HG03378 (cell line): ENCODE measurements around the gene PEAK1.
"Not testable (repeated sequence)": the region's sequence is repeated elsewhere in the genome, so short reads cannot be mapped to it uniquely, and the experiment has no call there.

ENCODE experiments used
- ATAC-seq: cut with Tn5 transposase; IDR thresholded peaks from one replicate; pipeline ENCODE4 v1.9.1; 2021; ENCODE audit warnings: mild to moderate bottlenecking, moderate library complexity; ENCODE audit not compliant: unreplicated experiment

Gene PEAK1

DNA sequence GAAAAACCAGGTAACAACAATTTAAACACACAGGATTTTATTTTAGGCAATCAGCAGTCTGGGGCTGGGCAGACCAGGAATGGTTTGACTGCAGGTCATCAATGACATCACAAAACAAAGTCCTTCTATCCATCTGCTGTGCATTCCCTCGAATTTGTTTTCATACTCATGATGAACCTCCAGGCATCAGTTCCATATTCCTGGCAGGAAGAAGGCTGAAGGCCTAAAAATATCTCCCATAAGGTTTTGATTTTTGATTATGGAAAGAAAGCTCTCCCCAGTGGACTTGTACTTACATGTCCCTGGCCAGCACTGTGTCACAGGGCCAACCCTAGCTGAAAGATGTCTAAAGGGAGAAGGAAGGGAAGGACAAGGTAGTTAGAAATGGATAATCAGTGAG is 107.4 kb downstream of the PEAK1 start:
- no peak for ATAC-seq

DNA sequence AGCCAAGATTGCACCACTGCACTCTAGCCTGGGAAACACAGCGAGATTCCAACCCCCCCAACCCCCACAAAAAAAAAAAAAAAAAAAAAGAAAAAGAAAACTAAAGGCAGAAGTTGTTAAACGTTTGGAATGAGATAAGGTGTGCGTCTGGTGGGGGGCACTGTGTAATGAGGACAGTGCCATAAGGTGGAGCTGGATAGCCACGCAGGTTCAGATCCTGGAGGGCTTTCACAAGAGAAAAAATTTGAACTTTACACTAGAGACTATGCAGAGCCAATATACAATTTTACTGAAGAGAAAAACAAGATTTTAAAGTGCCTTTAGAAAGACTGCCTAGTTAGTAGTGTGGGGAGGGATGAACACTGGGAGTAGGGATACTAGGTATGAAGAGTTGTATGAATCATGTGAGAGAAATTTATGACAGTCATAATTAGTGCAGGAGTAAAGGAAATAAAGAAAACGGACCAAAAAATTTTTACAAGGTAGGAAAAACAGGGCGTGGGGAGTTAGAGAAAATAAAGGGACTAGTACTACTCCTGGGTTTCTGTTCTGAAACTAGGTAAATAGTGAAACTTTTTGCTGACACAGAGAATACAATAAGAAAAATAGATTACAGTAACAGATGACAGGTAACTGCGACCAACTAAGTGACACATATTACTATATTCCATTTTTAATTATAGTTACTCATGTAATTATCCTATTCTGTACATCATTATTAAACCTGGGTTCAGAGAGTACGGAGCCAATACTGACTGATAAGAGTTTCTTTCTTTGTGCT is 108.1 kb downstream of the PEAK1 start:
- no peak for ATAC-seq

DNA sequence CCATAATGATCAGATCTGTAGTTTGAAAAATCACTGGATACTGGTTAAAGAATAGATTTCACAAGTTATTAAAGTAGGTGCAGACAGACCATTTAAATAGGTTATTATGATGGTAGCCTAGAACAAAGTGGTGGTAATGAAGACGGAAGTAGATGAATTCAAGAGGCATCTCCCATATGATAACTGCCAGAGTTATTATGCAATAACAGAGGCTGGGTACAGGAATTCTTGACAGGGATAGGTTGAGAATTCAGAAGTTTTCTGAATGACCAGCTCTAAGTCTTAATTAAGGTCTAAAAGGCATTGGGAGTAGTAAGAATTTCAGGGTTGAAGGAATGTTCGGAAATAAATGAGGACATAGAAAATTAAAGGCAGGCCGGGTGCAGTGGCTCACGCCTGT is 108.9 kb downstream of the PEAK1 start:
- ATAC-seq, result no peak

DNA sequence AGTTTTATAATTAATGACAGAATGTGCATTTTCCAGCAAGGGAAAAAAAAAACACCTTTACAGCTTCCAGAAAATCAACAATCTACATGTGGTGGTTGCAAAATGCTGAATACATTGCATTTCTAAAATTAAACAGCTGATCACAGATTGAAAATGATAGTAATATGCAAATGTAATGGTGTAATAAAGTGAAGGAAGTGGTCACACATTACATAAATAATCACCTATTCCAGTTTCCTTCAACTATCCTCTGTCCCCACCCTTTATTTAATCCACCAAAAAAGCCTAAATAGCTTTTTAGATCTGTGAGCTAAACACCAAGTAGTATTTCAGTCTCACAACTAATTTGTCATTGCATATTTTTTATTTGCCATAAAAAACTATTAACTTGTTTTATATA is 110.5 kb downstream of the PEAK1 start:
- no peak for ATAC-seq

DNA sequence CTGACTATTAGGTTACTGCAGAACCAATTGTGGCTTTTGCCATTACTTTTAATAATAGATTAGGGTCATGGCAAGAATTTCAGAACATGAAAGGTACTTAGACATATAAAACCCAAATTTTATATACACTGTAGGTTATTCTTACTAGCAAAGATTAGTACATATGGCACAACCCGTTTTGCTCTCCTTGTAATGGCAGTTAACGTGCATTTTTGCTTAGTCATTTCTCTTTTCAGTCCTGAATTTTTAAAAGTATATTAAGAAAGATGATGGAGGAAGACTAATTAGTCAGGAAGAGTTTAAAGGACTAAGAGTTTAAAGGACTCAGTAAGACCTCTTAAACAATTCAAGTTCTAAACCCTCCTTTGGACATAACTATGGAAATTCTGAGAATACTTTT is 114.0 kb downstream of the PEAK1 start:
- ATAC-seq, result no peak

DNA sequence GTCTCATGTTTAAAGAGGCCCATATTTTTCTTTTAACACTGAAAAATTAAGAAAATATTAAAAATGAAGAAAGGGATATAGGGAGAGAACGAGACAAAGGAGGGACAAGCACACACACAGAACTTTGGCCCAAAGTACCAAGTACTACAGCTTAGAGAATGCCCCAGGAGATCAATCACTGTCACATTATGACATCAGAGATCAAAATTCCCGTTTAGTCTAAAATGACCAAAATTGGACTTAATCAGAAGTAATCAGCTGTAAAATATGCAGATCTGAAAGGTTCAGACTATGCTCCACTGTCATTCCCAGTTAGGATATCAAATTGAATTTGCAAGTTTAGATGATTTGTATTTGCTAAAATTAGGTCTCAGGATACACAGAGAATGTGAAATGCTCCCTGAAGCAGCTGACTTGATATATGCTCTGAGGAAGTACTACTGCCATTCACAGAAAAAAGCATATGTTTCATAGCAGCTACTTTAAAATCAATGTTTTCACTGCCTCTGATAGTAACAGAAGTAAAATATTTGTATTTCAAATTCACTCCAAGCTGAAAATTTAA is 123.0 kb downstream of the PEAK1 start:
- ATAC-seq, result no peak

DNA sequence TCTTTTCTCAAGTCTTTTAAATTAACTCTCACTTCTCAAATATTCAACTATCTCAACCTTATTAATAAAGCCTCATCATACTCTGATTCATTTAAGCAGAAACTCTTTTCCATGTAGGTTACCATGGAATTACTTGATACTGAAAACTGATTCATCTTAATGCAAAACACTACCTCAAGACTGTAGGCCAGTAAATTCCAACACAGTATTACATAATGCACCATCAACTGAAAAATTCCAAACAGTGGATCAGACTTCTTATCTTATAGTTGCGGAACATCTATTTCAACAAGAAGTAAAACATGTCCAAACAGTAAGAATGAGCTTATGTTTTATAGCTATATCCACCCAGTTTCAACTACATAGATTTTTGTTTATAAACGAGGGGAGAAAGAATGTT is 124.5 kb downstream of the PEAK1 start:
- ATAC-seq, result no peak

DNA sequence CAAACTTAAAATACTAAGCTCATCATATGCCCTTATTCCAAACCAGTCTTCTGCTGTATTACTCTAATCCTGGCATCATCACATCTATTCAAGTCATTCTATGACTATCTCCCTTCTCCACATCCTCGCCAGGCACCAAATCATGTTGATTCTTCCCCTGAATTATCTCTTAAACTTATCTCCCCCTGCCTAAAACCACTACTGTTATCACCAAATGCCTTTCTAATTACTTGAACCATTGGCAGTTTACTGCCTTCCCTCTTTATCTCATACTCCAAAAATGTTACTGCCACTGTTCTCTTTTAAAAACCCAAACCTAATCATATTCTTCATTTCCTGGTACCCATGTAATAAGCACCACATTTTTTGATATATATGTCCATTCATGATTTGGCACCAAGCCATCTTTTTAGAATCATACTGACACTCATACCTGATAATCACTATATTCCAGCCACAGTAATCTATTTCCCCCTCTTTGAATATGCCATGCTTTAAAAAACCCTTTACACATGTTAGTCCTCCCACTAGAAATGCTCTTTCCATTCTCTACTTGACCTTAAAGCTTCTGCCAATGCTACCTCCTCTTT is 126.8 kb downstream of the PEAK1 start:
- ATAC-seq, result no peak

DNA sequence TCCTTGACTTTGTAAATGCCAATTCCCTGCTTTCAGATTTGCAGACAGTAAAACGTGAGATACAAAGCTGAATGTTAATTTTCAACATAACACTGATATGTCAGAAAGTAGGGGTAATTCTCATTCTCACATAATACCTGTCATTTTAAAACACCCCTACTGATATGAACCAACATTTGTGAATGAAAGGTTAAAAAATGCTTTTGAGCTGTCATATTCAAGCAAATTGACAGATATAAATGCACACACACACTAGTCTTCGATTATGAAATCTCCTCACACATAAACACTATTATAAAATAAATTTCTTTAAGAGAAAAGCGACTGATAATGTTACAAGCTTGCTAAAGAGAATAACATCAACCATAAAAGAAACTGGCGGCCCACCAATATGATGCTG is 128.8 kb downstream of the PEAK1 start:
- ATAC-seq, result no peak

DNA sequence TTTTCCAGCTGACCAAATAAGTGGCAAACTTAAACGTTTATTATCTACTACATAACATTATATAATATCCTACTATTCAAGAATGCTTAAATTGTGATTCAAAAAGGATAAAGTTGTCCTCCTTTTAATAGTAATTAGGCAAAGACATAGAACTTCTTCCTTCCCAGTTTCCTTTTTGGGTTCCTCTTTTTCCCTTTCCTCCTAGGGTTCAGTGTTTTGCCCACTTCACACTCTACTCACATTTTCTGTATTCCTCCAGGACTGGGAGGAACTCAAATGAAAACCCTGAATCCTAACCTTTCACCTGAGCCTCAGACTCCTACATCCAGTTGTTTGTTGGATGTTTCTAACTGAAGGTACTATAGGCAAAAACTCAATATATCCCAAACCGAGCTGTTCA is 132.5 kb downstream of the PEAK1 start:
- ATAC-seq, result no peak

DNA sequence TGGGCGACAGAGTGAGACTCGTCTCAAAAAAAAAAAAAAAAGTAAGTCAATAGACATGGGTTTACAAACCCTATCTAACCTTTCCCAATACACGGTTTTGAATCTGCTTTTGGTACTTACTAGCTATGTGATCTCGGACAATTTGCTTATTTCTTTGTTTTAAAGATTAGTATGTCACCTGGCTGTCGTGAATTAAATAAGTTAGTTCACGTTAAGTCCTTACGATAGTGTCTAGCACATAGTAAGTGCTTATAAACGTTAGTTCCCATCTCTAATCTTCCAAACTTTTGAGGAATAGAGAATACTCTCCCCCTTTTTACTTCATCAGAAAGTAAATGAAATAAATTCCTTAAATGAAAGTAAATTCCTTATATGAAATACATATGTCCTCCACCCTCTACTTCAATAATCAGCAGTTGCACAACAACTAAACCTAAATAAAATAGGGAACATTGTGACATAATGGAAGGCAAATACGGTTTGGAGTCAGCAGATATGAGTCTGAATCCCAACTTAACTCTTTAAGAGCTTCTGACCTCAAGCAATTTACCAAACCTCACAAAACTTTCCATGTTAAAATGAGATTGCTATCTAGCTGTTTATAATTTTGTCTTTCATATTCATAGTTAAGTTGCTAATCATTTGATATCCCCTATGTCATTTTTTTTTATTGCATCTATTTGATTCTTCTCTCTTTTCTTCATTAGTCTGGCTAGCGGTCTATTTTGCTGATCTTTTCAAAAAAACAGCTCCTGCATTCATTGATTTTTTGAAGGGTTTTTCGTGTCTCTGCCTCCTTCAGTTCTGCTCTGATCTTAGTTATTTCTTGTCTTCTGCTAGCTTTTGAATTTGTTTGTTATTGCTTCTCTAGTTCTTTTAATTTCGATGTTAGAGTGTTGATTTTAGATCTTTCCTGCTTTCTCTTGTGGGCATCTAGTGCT is 134.6 kb downstream of the PEAK1 start:
- ATAC-seq, result no peak

DNA sequence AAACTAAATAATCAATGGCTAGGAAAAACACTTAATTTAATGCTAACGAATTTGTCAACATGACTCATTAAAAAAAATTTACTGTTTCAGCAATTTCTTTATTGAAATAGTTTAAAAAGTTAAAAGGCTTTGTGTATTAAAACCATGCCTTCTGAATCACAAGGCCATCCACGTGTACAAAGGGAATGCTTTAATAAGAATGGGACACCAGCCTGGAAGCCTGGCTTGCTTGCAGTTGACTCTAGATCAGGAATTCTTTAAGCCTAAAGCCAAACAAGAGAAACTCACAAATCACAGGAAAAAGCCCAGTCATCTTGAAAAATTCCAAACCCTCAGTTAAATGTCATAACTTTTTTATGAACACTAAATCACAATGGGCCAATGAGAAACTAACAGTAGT is 137.6 kb downstream of the PEAK1 start:
- ATAC-seq, result no peak

DNA sequence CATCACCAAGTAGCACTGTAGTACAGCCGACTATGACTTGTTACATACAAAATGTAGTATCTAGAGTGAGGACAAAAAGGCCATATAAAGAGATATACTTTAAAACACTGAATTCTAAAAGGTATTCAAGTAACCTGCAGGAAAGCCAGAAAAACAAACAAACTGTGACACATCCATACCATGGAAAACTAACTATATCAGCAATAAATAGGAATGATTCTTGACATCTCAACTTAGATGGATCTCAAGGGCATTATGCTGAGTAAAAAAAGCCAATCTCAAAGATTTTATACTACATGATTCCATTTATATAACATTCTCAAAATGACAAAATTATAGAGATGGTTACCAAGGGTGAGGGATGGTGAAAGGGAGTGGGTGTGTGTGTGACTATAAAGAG is 143.0 kb downstream of the PEAK1 start:
- no peak for ATAC-seq

DNA sequence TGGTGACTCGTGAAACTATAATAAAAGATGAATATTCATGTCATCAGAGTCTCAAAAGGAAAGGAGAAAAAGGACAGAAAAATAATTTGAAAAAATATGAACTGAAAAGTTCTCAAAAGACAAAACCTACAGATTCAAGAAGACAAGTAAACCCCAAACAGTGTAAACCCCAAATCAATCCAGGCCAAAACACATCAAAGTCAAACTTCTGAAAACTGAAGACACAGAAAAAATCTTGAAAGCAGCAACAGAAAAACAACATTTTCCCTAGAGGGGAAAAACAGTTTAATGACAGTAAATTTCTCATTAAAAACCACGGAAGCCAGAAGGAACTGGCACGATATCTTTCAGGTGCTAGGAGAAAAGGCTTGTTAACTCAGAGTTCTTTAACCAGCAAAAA is 143.8 kb downstream of the PEAK1 start:
- ATAC-seq, result no peak

DNA sequence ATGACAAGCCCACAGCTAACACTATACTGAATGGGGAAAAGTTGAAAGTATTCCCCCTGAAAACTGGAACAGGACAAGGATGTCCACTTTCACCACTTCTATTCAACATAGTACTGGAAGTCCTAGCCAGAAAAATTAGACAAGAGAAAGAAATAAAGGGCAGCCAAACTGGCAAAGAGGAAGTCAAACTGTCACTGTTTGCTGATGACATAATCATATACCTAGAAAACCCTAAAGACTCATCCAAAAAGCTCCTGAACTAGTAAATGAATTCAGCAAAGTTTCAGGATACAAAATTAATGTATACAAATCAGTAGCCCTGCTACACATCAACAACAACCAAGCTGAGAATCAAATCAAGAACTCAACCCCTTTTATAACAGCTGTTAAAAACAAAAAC is 146.8 kb downstream of the PEAK1 start:
- ATAC-seq, result not testable (repeated sequence)

DNA sequence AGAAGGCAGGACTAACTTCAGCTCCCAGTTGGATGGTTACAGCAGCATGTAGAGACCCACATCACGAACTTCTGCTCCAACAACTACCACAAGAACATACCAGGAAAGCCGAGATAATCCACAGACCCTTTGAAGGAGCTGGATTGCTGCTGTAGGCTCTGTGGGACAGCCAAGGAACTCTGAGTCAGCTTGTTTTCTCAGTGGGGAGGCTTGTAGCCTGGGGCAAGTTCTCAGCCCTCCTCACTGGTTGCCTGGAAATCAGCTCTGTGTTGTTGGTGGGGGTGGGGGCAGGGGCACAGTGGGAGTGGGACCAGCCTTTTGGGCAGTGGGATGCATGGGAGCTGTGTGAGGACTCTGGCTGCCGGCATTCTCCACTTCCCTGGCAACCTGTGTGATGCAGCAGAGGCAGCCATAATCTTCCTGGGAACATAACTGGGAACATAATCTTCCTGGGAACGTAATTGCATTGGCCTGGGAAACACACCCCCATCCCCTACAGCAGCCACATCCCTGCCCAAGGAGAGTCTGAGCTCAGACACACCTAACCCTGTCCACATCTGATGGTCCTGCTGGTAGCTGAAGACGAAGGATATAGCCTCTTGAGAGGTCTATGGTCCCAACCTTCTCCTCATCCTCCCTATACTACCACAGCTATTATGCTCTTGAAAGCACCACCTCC is 153.1 kb downstream of the PEAK1 start:
- no peak for ATAC-seq

DNA sequence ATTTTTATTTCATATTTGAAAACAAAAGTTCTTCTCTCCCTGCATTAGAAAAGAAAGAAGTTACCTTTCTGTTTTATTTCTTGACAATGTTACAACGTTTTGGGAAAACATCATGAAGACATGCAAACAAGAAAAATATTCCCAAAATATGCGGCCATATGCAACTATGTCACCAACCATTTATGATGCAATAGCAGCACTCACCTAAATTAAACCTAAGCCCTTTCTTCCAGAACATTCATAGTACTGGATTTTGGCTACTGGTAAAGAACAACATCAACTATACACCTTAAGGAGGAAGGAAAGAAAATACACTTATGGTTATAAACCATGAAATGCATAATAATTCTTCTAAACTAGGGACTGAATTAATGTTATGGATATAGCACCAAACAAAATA is 164.5 kb downstream of the PEAK1 start:
- ATAC-seq, result no peak

DNA sequence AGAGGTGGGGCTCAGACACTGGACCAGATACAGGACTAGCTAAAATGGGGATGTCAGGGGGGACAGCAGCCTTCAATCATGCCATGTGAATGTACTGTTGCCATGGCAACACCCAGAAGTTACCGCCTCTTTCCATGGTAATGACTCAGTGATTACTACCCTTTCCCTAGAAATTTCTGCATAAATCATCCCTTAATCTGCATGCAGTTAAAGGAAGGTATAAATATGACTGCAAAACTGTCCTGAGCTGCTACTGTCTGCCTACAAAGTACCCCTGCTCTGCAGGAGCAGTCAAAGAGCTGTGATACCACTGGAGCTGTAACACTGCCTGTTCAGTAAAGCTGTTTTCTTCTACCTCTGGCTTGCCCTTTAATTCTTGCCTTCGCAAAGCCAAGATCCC is 168.2 kb downstream of the PEAK1 start:
- no peak for ATAC-seq

DNA sequence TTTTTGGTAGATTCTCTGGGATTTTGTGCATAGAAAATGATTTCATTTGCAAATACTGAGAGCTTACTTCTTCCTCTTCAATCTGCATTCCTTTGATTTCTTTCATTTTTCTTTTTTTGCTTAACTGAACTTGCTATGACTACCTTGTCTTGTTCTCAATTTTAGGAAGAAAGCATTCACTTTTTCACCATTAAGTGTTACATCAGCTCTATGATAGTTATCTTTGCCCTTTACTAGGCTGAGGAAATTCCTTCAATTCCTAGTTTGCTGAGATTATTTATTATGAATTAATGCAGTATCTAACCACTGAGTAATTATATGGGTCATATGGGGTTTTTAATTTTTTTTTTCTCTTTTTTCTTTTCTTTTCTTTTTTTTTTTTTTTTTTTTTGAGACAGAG is 172.8 kb downstream of the PEAK1 start:
- ATAC-seq, result no peak

DNA sequence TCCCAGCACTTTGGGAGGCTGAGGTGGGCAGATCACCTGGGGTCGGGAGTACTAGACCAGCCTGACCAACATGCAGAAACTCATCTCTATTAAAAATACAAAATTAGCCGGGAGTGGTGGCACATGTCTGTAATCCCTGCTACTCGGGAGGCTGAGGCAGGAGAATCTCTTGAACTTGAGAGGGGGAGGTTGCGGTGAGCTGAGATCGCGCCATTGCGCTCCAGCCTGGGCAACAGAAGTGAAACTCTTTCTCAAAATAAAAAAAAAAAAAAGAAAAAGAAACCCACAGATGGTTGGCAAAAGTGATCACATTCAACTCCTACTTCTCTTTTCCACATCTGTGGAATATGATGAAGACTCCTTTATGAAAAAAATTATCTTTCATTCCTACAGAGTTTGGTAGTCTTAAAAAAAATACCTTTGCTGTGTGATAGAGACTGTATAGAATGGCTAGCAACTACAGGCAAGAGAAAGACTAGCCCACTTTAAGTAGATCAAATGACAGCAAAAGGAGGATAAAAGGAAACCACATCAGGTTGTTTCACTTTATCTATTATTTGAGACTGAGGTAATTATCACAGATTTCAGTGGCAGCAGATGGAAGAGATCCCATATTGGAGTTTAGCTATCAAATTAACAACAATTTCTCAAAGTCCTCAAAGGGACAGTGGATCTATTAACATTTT is 176.0 kb downstream of the PEAK1 start:
- ATAC-seq, result no peak
